ENCODE results near the gene UBA6.

GRCh38 chr4:67694662-67695061 lies 6.3 kb downstream of the UBA6 start:
- TF ChIP-seq POLR2A (IDR thresholded peaks at IDR 0.05; ENCODE audit: low read depth, low read length) (no peak), POLR2AphosphoS5 (IDR thresholded peaks at IDR 0.05; ENCODE audit: low read depth, low read length) (no peak), TAF1 (IDR thresholded peaks at IDR 0.05; ENCODE audit: low read depth, low read length) (no peak), SPI1 (IDR thresholded peaks at IDR 0.05; ENCODE audit: low read depth, low read length) (no peak), PAX5 (IDR thresholded peaks at IDR 0.05; ENCODE audit: insufficient read depth, low read length, severe bottlenecking) (no peak)
